AG10803 (cell line): Measurements from ENCODE around the gene WDR87.

Source experiments
- DNase-seq: peaks from one replicate; pipeline ENCODE4 v3.0.0; 2010; ENCODE audit warnings: low read depth
- H3K4me3 ChIP-seq: 2 replicates; pipeline ENCODE4 v1.5.1; 2011; ENCODE audit warnings: mild to moderate bottlenecking, low read length, control low read depth
- TF ChIP-seq, protein P1 (sequence below): conservative IDR thresholded peaks from 2 replicates; pipeline ENCODE4 v1.5.1; 2011; ENCODE audit warnings: mild to moderate bottlenecking, low read length, control low read depth, inconsistent platforms

The WDR87 gene

DNA sequence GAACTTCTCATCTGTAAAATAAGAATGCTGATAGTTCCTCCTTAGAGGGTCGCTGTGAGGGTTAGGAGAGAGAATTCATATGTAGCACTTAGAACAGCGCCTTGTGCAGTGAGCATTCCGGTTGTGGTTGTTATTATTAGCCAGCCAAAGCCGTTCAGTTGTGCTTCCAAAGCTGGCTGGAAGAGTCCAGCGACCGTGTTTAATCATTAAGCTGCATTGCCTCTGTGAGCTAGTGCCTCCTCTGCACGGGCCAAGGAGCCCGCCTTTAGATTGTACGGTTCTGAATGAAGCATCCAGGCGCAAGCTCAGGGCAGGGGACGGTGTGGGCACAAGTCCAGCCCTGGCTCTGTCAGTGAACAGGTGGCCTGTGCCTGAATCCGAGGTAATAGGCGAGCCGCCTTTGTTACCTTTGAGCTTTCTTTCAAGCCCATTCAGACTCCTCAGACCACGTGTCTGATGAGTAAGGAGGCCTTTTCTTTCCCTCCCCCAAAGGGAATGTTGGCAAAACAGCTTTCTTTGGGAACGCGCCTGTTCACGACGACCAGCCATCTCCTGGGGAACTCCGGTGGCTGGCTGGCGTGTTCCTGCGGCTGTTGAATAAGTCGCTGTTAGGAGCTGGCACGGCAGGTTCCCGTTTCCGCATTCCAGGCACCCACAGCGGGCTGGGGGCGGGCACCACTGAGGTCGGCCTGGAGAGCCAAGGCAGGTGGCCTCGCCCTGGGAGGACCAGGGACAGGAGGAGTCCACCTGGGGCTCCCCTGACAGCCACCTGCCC lies 25.7 kb upstream of the WDR87 start:
- peak; percentile 58 for DNase-seq
- TF ChIP-seq, protein P1, sequence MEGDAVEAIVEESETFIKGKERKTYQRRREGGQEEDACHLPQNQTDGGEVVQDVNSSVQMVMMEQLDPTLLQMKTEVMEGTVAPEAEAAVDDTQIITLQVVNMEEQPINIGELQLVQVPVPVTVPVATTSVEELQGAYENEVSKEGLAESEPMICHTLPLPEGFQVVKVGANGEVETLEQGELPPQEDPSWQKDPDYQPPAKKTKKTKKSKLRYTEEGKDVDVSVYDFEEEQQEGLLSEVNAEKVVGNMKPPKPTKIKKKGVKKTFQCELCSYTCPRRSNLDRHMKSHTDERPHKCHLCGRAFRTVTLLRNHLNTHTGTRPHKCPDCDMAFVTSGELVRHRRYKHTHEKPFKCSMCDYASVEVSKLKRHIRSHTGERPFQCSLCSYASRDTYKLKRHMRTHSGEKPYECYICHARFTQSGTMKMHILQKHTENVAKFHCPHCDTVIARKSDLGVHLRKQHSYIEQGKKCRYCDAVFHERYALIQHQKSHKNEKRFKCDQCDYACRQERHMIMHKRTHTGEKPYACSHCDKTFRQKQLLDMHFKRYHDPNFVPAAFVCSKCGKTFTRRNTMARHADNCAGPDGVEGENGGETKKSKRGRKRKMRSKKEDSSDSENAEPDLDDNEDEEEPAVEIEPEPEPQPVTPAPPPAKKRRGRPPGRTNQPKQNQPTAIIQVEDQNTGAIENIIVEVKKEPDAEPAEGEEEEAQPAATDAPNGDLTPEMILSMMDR = peak; percentile 29
- peak overlapping the region; percentile 38 for H3K4me3 ChIP-seq

DNA sequence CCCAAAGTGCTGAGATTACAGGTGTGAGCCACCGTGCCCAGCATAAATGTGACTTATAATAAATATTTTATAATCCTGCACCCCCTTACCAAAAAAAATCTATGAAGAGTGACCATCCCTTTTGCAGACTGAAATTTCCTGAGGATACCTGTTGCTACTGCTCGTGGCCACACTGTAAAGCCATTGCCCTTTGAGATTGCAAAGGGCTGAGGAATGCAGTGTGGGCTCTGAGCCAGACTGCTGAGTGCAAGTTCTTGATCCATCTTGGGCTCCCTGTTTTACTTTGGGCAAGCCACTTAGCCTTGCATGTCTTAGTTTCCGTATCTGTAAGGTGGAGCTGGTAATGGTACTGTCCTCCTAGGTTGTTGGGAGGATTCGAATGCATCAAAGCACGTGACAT lies 24.0 kb upstream of the WDR87 start:
- DNase-seq = no peak
- TF ChIP-seq, protein P1 = no peak
- no peak overlapping the region for H3K4me3 ChIP-seq

DNA sequence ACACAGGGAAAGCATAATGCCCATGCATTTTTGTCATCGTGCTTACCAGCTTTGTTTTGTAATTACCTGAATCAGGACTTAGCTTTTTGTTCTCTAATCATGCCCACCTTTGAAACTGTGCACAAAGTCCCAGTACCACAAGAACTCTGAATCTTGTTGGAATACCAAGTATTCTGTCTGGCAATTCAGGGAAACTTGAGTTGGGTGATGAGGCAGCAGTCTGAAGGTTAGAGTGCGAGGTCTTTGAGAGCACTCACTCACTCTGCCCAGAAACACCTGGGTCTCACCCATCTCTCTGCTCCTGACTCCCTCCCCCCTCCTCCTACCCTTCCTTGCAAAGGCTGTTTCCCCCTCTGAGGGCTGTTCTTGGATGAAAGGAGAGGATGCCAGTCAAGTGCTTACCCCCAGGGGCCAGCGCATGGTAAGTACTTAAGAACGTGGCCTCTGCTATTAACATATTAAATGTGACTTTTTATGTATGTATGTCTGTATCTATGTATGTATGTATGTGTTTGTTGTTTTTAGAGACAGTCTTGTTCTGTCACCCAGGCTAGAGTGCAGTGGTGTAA lies 23.0 kb upstream of the WDR87 start:
- TF ChIP-seq, protein P1 = no peak
- no peak for DNase-seq
- H3K4me3 ChIP-seq = no peak overlapping the region

DNA sequence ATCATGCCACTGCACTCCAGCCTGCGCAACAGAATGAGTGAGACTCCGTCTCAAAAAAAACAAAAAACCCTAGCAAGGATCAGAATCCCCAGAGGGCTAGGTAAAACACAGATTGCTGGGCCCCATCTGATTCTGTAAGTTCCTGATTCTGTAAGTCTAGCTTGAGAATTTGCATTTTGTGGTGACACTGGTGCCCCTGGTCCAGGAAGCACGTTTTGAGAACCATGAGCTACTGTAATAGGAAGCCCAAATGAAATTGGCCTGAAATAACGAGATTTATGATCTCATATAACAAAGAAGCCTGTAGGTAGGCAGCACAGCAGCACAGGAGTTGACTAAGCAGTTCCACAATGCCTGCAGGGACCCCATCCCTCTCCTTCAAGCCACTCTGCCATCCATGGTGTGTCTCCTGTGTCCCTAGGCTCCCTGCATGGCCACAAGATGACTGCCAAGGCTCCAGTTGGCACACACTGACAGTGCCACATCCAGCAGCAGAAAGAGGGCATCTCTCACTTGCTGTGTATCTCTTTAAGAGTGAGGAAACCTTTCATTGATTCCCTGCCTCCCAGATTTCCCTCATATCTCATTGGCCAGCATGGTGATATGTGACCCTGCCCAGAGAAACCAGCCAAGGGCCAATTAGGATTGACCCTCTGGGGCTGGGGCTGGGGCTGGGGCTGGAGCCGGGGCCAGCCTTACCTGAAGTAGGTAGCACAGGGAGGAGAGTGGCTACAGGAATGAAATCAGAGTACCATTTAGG lies 22.3 kb upstream of the WDR87 start:
- TF ChIP-seq, protein P1 = no peak
- no peak overlapping the region for H3K4me3 ChIP-seq
- DNase-seq = no peak

DNA sequence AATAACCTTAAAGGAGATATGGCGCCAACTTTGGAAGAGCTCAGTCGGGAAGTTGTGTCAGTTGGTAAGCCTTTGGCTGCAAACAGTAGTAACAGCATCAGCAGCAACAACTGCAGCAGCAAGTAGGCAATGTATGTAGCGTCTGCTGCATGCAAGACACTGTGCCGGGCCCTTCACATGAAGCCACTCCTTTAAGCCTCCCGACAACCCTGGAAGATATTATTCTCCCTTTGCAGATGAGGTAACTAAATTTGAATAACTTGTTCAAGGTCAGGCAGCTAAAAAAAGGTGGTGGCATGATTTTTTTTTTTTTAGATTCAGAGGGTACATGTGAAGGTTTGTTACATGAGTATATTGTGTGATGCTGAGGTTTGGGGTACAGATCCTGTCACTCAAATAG lies 20.3 kb upstream of the WDR87 start:
- H3K4me3 ChIP-seq = no peak overlapping the region
- no peak for DNase-seq
- TF ChIP-seq, protein P1 = no peak

DNA sequence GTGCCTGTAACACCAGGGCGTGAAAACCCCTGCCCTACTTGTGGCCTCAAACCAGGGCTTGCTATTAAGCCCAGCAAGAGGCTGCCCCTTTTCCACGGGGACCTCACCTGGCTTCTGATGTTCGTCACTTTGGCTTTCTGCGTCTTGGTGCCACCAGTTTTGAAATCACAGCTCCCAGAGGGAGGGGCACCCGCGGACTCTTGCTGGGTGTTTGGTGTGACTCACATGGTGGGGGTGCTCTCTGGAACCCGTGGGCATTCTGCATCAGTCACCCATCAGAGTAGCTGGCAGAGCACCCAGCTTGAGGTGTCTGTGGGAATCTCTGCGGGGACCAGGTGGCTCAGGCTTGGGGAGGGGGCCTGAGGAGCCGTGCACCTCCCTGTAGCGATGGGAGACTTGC lies 19.9 kb upstream of the WDR87 start:
- TF ChIP-seq, protein P1 = no peak
- H3K4me3 ChIP-seq = no peak overlapping the region
- no peak for DNase-seq
